Islet of Langerhans (tissue), 1 donor: ENCODE results near the gene LAMC1.
"Not testable (repeated sequence)": the region's sequence is repeated elsewhere in the genome, so short reads cannot be mapped to it uniquely, and the experiment has no call there.

Experiments
- FAIRE-seq: peaks from one replicate; lab custom pipeline; 2011; peaks lifted over from hg19 to GRCh38; lab: Jason Lieb, UNC

LAMC1 gene

GRCh38 chr1:183150032-183150431 is 126.8 kb downstream of the LAMC1 start:
- FAIRE-seq, result not testable (repeated sequence)

- no peak for FAIRE-seq
Measured at GRCh38 chr1:183150445-183150844, 127.2 kb downstream of the LAMC1 start.

GRCh38 chr1:183152180-183152579 is 129.0 kb downstream of the LAMC1 start:
- no peak for FAIRE-seq

- FAIRE-seq, result no peak
Measured at GRCh38 chr1:183155939-183156338, 132.7 kb downstream of the LAMC1 start.

- FAIRE-seq, result no peak
Measured at GRCh38 chr1:183159960-183160359, 136.7 kb downstream of the LAMC1 start.

GRCh38 chr1:183161391-183161790 is 138.2 kb downstream of the LAMC1 start:
- no peak for FAIRE-seq

- no peak for FAIRE-seq
Measured at GRCh38 chr1:183163316-183163715, 140.1 kb downstream of the LAMC1 start.

- FAIRE-seq, result no peak
Measured at GRCh38 chr1:183164340-183164739, 141.1 kb downstream of the LAMC1 start.

GRCh38 chr1:183164963-183165362 is 141.7 kb downstream of the LAMC1 start:
- FAIRE-seq, result no peak

- FAIRE-seq, result no peak
Measured at GRCh38 chr1:183165456-183165855, 142.2 kb downstream of the LAMC1 start.

GRCh38 chr1:183166454-183166853 is 143.2 kb downstream of the LAMC1 start:
- no peak for FAIRE-seq

GRCh38 chr1:183167676-183168075 is 144.5 kb downstream of the LAMC1 start:
- FAIRE-seq, result no peak

- FAIRE-seq, result no peak
Measured at GRCh38 chr1:183168308-183168707, 145.1 kb downstream of the LAMC1 start.

- FAIRE-seq, result no peak
Measured at GRCh38 chr1:183173828-183174227, 150.6 kb downstream of the LAMC1 start.

- FAIRE-seq, result no peak
Measured at GRCh38 chr1:183175631-183176030, 152.4 kb downstream of the LAMC1 start.

- no peak for FAIRE-seq
Measured at GRCh38 chr1:183178545-183178944, 155.3 kb downstream of the LAMC1 start.

GRCh38 chr1:183179033-183179432 is 155.8 kb downstream of the LAMC1 start:
- no peak for FAIRE-seq

- FAIRE-seq, result no peak
Measured at GRCh38 chr1:183180218-183180617, 157.0 kb downstream of the LAMC1 start.

- FAIRE-seq, result no peak
Measured at GRCh38 chr1:183180634-183181056, 157.4 kb downstream of the LAMC1 start.

GRCh38 chr1:183185941-183186490 is 162.8 kb downstream of the LAMC1 start, which contains the start of gene LAMC2:
Gene LAMC2, plus strand, starts transcription at chr1:183186264. Its CDS starts 89 bp downstream, at chr1:183186353.
- FAIRE-seq, result peak; percentile 84

GRCh38 chr1:183186841-183187240 is 163.6 kb downstream of the LAMC1 start:
- FAIRE-seq, result no peak

- no peak for FAIRE-seq
Measured at GRCh38 chr1:183188240-183188639, 165.0 kb downstream of the LAMC1 start.

GRCh38 chr1:183191833-183192232 is 168.6 kb downstream of the LAMC1 start:
- FAIRE-seq, result no peak

- FAIRE-seq, result no peak
Measured at GRCh38 chr1:183193963-183194525, 170.8 kb downstream of the LAMC1 start.
